Nephron progenitor cell (in vitro differentiated cells): Measurements from ENCODE around the gene MTG2.
A peak's percentile ranks its signal among the peaks of the same experiment; 100 is the strongest.

Experiments used
- DNase-seq: peaks from one replicate; pipeline ENCODE4 v3.0.0; 2021
- H3K27ac Mint-ChIP-seq: 2 replicates; pipeline ENCODE4 v1.8.0; 2021; ENCODE audit warnings: mild to moderate bottlenecking, moderate library complexity, mixed read lengths
- H3K27me3 Mint-ChIP-seq: 2 replicates; pipeline ENCODE4 v1.8.0; 2021; ENCODE audit warnings: mild to moderate bottlenecking, low read depth, mixed read lengths; ENCODE audit not compliant: poor library complexity
- H3K36me3 Mint-ChIP-seq: 2 replicates; pipeline ENCODE4 v1.8.0; 2021; ENCODE audit warnings: low read depth, mixed read lengths
- H3K4me1 Mint-ChIP-seq: 2 replicates; pipeline ENCODE4 v1.8.0; 2021; ENCODE audit warnings: mixed read lengths
- H3K4me3 Mint-ChIP-seq: 2 replicates; pipeline ENCODE4 v1.8.0; 2021; ENCODE audit warnings: mild to moderate bottlenecking, moderate library complexity, mixed read lengths
- H3K9me3 Mint-ChIP-seq: 2 replicates; pipeline ENCODE4 v1.8.0; 2021; ENCODE audit warnings: mild to moderate bottlenecking, moderate library complexity, mixed read lengths
- CTCF ChIP-seq: fragments of 200-600 bp; sonication (generic); IDR thresholded peaks from 2 replicates; pipeline ENCODE4 v1.5.0; 2021; ENCODE audit warnings: antibody characterized with exemption

The MTG2 gene

GRCh38 chr20:62158541-62158940 is 24.3 kb upstream of the MTG2 start:
- Mint-ChIP-seq H3K9me3 (peaks cover 6% of the 10 kb centered on the region), H3K4me1 (peaks cover 30% of the 10 kb centered on the region), H3K36me3 (peaks cover 34% of the 10 kb centered on the region), H3K27me3 (peaks cover 9% of the 10 kb centered on the region), H3K27ac (peak overlapping the region; percentile 71), H3K4me3 (no peak overlapping the region)
- DNase-seq: no peak
- no peak for TF ChIP-seq CTCF

DNA sequence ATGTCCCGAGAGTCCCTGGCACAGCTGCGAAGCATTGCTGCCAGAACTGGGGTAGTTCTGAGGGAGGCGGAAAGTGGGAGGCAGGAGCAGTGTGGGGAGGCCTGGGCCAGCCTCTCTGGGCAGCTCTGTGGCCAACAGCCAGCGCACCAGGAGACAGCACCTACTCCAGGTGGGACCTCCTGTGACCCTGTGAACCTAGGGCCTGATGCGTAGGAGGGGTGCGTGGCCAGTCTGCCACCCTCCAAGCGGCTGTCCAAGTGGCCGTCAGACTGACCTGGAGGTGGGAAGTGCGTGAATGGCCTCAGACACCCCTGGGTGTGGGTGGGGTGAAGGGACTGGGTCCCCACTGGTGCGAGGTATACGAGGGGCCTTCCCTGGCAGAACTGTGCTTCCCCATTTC is 23.8 kb upstream of the MTG2 start:
- no peak for DNase-seq
- H3K36me3 Mint-ChIP-seq: peaks cover 29% of the 10 kb centered on the region
- H3K27me3 Mint-ChIP-seq: peaks cover 6% of the 10 kb centered on the region
- H3K27ac Mint-ChIP-seq: no peak overlapping the region
- TF ChIP-seq CTCF: no peak
- H3K9me3 Mint-ChIP-seq: peaks cover under 1% of the 10 kb centered on the region
- H3K4me3 Mint-ChIP-seq: no peak overlapping the region
- peaks cover 30% of the 10 kb centered on the region for H3K4me1 Mint-ChIP-seq

GRCh38 chr20:62159839-62160238 is 23.0 kb upstream of the MTG2 start:
- no peak for TF ChIP-seq CTCF
- H3K4me1 Mint-ChIP-seq: peaks cover 30% of the 10 kb centered on the region
- peak overlapping the region; percentile 57 for H3K27ac Mint-ChIP-seq
- no peaks in the 10 kb centered on the region for H3K9me3 Mint-ChIP-seq
- H3K36me3 Mint-ChIP-seq: peaks cover 26% of the 10 kb centered on the region
- H3K4me3 Mint-ChIP-seq: no peak overlapping the region
- no peak for DNase-seq
- H3K27me3 Mint-ChIP-seq: peaks cover 2% of the 10 kb centered on the region

GRCh38 chr20:62160253-62160652 is 22.6 kb upstream of the MTG2 start:
- H3K27me3 Mint-ChIP-seq: no peaks in the 10 kb centered on the region
- H3K4me1 Mint-ChIP-seq: peaks cover 29% of the 10 kb centered on the region
- no peak for TF ChIP-seq CTCF
- H3K4me3 Mint-ChIP-seq: no peak overlapping the region
- H3K27ac Mint-ChIP-seq: peak overlapping the region; percentile 71
- H3K36me3 Mint-ChIP-seq: peaks cover 24% of the 10 kb centered on the region
- no peaks in the 10 kb centered on the region for H3K9me3 Mint-ChIP-seq
- DNase-seq: no peak

DNA sequence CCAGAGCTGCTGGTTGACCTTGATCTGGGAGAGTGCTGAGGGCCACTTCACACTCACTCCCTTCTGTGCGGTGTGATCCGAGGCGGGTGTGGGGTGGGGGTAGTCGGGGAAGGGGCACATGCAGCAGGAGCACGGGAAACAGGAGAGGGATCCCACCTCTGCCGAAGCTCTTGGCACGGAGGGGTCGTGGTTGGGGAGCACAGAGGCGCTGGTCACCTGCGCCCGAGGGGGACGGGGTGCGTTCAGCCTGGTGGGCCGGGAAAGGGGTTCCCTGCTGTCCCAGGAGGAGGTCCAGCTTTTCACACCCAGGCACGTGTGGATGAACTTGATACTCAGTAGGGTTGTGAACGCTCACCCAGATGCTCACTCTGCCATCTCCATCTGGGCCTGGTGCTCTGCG is 22.0 kb upstream of the MTG2 start:
- TF ChIP-seq CTCF: no peak
- H3K4me1 Mint-ChIP-seq: peaks cover 22% of the 10 kb centered on the region
- DNase-seq: no peak
- H3K27ac Mint-ChIP-seq: peak overlapping the region; percentile 71
- peaks cover 22% of the 10 kb centered on the region for H3K36me3 Mint-ChIP-seq
- no peaks in the 10 kb centered on the region for H3K27me3 Mint-ChIP-seq
- no peaks in the 10 kb centered on the region for H3K9me3 Mint-ChIP-seq
- H3K4me3 Mint-ChIP-seq: no peak overlapping the region

DNA sequence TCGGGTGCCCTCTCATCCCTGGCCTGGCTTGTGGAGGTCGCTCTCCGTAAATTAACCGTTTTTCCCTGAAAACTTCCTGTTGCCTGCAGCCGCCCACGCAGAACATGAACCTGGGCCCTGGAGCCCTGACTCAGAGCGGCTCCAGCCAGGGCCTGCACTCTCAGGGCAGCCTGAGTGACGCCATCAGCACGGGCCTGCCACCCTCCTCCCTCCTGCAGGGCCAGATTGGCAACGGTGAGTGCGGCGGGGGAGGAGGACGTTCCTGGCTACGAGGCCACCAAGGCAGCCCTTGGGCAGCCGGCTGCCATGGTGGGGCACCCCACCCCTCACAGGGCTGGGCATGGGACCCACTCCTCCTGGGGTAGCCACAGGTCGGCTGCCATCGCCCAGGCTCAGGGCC is 21.5 kb upstream of the MTG2 start:
- Mint-ChIP-seq H3K36me3 (peaks cover 25% of the 10 kb centered on the region), H3K27ac (no peak overlapping the region), H3K4me3 (no peak overlapping the region), H3K4me1 (peaks cover 18% of the 10 kb centered on the region), H3K9me3 (no peaks in the 10 kb centered on the region), H3K27me3 (no peaks in the 10 kb centered on the region)
- TF ChIP-seq CTCF: no peak
- no peak for DNase-seq
